Caco-2 (cell line): ENCODE data around the gene KCNIP4. TPM values are rescaled to one million over a fixed set of nuclear protein-coding genes. Genes with fewer than 3 reads are reported as not detected.
"Not testable (repeated sequence)": the region's sequence is repeated elsewhere in the genome, so short reads cannot be mapped to it uniquely, and the experiment has no call there.

Experiments
- BruUV-seq: library from RNA; stranded (reverse); fragments of 400-500 nt; replicated peaks from 2 replicates; lab custom pipeline; 2021; lab: Mats Ljungman, UMichigan
- CTCF ChIA-PET: fragments of 300-600 bp; sonication (Branson Sonifier 250); formaldehyde crosslinking; loops from one replicate; lab custom pipeline; 2022; ENCODE audit warnings: antibody characterized with exemption; lab: Charles Lee
- POLR2A ChIA-PET: fragments of 300-600 bp; sonication (Branson Sonifier 250); formaldehyde crosslinking; loops from one replicate; lab custom pipeline; 2022; ENCODE audit warnings: antibody characterized with exemption; lab: Charles Lee
- DNase-seq, 2 experiments: peaks; one replicate each; pipeline versions ENCODE4 v3.0.0 to v3.0.0-alpha.2; 2020 to 2022
- H3K27me3 ChIP-seq: replicated peaks from 2 replicates; pipeline ENCODE4 v1.6.0; 2011; ENCODE audit warnings: low read length; ENCODE audit not compliant: control insufficient read depth, insufficient read depth
- H3K36me3 ChIP-seq: 2 replicates; pipeline ENCODE4 v1.5.1; 2011; ENCODE audit warnings: low read length; ENCODE audit not compliant: control insufficient read depth, insufficient read depth
- H3K4me1 ChIP-seq: fragments of 250-450 bp; sonication (Bioruptor Pico); 2 replicates; pipeline ENCODE4 v1.5.1; 2020; ENCODE audit warnings: mild to moderate bottlenecking
- H3K4me3 ChIP-seq: 2 replicates; pipeline ENCODE4 v1.5.1; 2011; ENCODE audit warnings: low read depth, mild to moderate bottlenecking, control low read depth, low read length
- H3K9me3 ChIP-seq: fragments of 250-450 bp; sonication (Bioruptor Pico); 2 replicates; pipeline ENCODE4 v1.5.1; 2020; ENCODE audit warnings: mild to moderate bottlenecking, moderate library complexity
- H3K27ac Mint-ChIP-seq: one replicate; pipeline ENCODE4 v1.8.0; 2022; ENCODE audit warnings: mixed read lengths; ENCODE audit not compliant: unreplicated experiment
- H3K27me3 Mint-ChIP-seq: one replicate; pipeline ENCODE4 v1.8.0; 2022; ENCODE audit warnings: mixed read lengths; ENCODE audit not compliant: insufficient read depth, unreplicated experiment
- H3K36me3 Mint-ChIP-seq: one replicate; pipeline ENCODE4 v1.8.0; 2022; ENCODE audit warnings: mild to moderate bottlenecking, mixed read lengths; ENCODE audit not compliant: insufficient read depth, unreplicated experiment
- H3K4me1 Mint-ChIP-seq: one replicate; pipeline ENCODE4 v1.8.0; 2022; ENCODE audit warnings: low read depth, mixed read lengths; ENCODE audit not compliant: unreplicated experiment
- H3K4me3 Mint-ChIP-seq: one replicate; pipeline ENCODE4 v1.8.0; 2022; ENCODE audit warnings: mild to moderate bottlenecking, moderate library complexity, mixed read lengths; ENCODE audit not compliant: unreplicated experiment
- H3K9me3 Mint-ChIP-seq: one replicate; pipeline ENCODE4 v1.8.0; 2022; ENCODE audit warnings: mixed read lengths; ENCODE audit not compliant: unreplicated experiment
- CTCF ChIP-seq, 2 experiments: fragments of 200-600 bp in 1 of 2; IDR thresholded peaks; 1 replicate in 1 of 2; 2 replicates in 1 of 2; pipeline versions ENCODE4 v1.5.1 to v1.8.0; 2011 to 2022; ENCODE audit warnings: antibody characterized with exemption in 1 of 2, control low read depth in 1 of 2, inconsistent platforms in 1 of 2, low read depth in 1 of 2, low read length in 1 of 2, mild to moderate bottlenecking in 1 of 2, moderate library complexity in 1 of 2; ENCODE audit not compliant: insufficient read depth in 1 of 2, severe bottlenecking in 1 of 2, unreplicated experiment in 1 of 2
- intact Hi-C: fragments of 100-400 bp; cut with micrococcal nuclease; formaldehyde crosslinking; loops from one replicate; pipeline ENCODE4 v1.10.0; 2022; ENCODE audit not compliant: unreplicated experiment
- total RNA-seq: library from RNA; stranded (reverse); gene quantifications from 2 replicates; pipeline ENCODE4 v1.2.3, GENCODE V29; 2022

KCNIP4 gene
- total RNA-seq, 1 experiment from 2014 or later: not detected

GRCh38 chr4:20805716-20806115 is 1142.9 kb downstream of the KCNIP4 start:
- Mint-ChIP-seq H3K4me1 (no peaks in the 10 kb centered on the region), H3K27ac (no peak overlapping the region), H3K9me3 (no peaks in the 10 kb centered on the region), H3K27me3 (peaks cover 9% of the 10 kb centered on the region), H3K4me3 (no peak overlapping the region), H3K36me3 (no peaks in the 10 kb centered on the region)
- ChIA-PET POLR2A (no interaction called here), CTCF (no interaction called here)
- Histone ChIP-seq H3K4me3 (no peak overlapping the region), H3K36me3 (no peaks in the 10 kb centered on the region), H3K9me3 (no peaks in the 10 kb centered on the region), H3K4me1 (no peaks in the 10 kb centered on the region), H3K27me3 (no peaks in the 10 kb centered on the region)
- intact Hi-C loops: no loop called here
- DNase-seq: no peak
- BruUV-seq: no TSS peak
- no peak for TF ChIP-seq CTCF (IDR thresholded peaks at IDR 0.05; ENCODE audit: insufficient read depth in 1 of 2, low read depth in 1 of 2, low read length in 1 of 2, severe bottlenecking in 1 of 2, unreplicated experiment in 1 of 2)

DNA sequence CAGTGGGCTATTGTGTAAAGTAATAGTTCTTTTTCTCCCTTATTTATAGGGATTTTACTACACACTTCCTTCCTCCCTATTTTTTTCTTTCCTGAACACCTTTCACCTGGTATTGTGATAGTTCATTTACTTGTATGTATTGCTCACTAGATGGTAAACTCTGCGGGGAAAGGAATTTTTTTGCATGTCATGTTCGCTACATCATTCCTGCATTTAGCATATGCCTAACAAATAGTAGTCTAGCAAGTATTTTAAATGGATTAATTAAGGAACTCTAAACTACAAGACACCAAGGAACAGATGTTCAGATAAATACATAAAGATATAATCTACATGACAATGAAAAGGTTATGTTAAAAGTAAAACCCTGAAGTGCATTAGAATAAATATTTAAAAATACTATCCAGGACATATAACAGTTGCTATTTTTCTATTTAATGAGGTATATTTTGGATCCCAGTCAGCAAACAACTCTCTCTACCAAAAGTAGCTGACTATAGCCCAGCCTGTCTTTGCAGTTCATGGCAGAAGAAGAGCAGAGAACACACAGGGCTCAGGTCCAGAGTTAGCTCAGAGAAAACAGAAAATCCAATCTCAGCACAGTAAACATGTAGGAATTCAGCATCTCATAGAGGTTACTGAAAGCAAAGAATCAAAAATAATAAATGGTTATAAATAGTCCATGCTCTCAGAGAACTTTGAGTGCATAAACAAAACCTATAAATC is 1160.5 kb downstream of the KCNIP4 start:
- no TSS peak for BruUV-seq
- intact Hi-C loops: no loop called here
- peaks cover 5% of the 10 kb centered on the region for H3K9me3 Mint-ChIP-seq
- H3K4me1 ChIP-seq: no peaks in the 10 kb centered on the region
- H3K36me3 Mint-ChIP-seq: no peaks in the 10 kb centered on the region
- POLR2A ChIA-PET: no interaction called here
- CTCF ChIA-PET: no interaction called here
- no peaks in the 10 kb centered on the region for H3K9me3 ChIP-seq
- no peaks in the 10 kb centered on the region for H3K4me1 Mint-ChIP-seq
- no peaks in the 10 kb centered on the region for H3K36me3 ChIP-seq
- no peaks in the 10 kb centered on the region for H3K27me3 ChIP-seq
- no peak overlapping the region for H3K4me3 Mint-ChIP-seq
- DNase-seq: no peak
- H3K27ac Mint-ChIP-seq: no peak overlapping the region
- H3K4me3 ChIP-seq: no peak overlapping the region
- TF ChIP-seq CTCF (IDR thresholded peaks at IDR 0.05; ENCODE audit: insufficient read depth in 1 of 2, low read depth in 1 of 2, low read length in 1 of 2, severe bottlenecking in 1 of 2, unreplicated experiment in 1 of 2): no peak
- H3K27me3 Mint-ChIP-seq: no peaks in the 10 kb centered on the region

DNA sequence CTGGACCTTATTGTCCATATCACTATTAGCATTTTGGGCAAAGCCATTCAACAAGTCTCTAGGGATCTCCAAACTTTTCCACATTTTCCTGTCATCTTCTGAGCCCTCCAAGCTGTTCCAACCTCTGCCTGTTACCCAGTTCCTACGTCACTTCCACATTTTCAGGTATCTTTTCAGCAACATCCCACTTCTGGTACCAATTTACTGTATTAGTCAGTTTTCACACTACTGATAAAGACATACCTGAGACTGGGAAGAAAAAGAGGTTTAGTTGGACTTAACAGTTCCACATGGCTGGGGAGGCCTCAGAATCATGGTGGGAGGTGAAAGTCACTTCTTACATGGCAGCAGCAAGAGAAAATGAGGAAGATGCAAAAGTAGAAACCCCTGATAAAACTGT is 1165.4 kb downstream of the KCNIP4 start:
- H3K36me3 ChIP-seq, DNase-seq, H3K4me1 Mint-ChIP-seq, intact Hi-C loops, H3K4me3 Mint-ChIP-seq, H3K9me3 ChIP-seq, H3K36me3 Mint-ChIP-seq, H3K4me1 ChIP-seq, BruUV-seq, POLR2A ChIA-PET, H3K27ac Mint-ChIP-seq, H3K4me3 ChIP-seq, CTCF ChIA-PET, H3K27me3 ChIP-seq, H3K27me3 Mint-ChIP-seq: not testable (repeated sequence)
- H3K9me3 Mint-ChIP-seq: peaks cover 12% of the 10 kb centered on the region
